GM10266 (cell line): ENCODE measurements around the gene CDH23.

Experiments used
- DNase-seq: peaks from one replicate; pipeline ENCODE4 v3.0.0; 2012; ENCODE audit errors: extremely low spot score
- CTCF ChIP-seq: IDR thresholded peaks from 2 replicates; pipeline ENCODE4 v1.5.1; 2012; ENCODE audit warnings: mild to moderate bottlenecking, low read depth; ENCODE audit not compliant: control insufficient read depth, insufficient read depth; ENCODE audit errors: missing control alignments

Gene CDH23

GRCh38 chr10:71827852-71828251 lies 431.1 kb downstream of the CDH23 start:
- DNase-seq: no peak
- no peak for TF ChIP-seq CTCF

GRCh38 chr10:71828702-71829101 lies 432.0 kb downstream of the CDH23 start:
- TF ChIP-seq CTCF: no peak

GRCh38 chr10:71829171-71829570 lies 432.5 kb downstream of the CDH23 start:
- DNase-seq: no peak
- no peak for TF ChIP-seq CTCF

More at GRCh38 chr10:71828702-71829101, 432.0 kb downstream of the CDH23 start:
- no peak for DNase-seq

GRCh38 chr10:71829896-71830295 lies 433.2 kb downstream of the CDH23 start:
- DNase-seq: no peak
- TF ChIP-seq CTCF: no peak

- no peak for TF ChIP-seq CTCF
These were observed 434.0 kb downstream of the CDH23 start for GRCh38 chr10:71830726-71831125.

GRCh38 chr10:71831646-71832552 lies 435.2 kb downstream of the CDH23 start:
- no peak for TF ChIP-seq CTCF
- no peak for DNase-seq

More at GRCh38 chr10:71830726-71831125, 434.0 kb downstream of the CDH23 start:
- DNase-seq: no peak

- DNase-seq: no peak
- TF ChIP-seq CTCF: no peak
These were observed 436.2 kb downstream of the CDH23 start for GRCh38 chr10:71832967-71833366.
